ENCODE data around the gene ANKRD18A.
"Not testable (repeated sequence)": the region's sequence is repeated elsewhere in the genome, so short reads cannot be mapped to it uniquely, and the experiment has no call there.

DNA sequence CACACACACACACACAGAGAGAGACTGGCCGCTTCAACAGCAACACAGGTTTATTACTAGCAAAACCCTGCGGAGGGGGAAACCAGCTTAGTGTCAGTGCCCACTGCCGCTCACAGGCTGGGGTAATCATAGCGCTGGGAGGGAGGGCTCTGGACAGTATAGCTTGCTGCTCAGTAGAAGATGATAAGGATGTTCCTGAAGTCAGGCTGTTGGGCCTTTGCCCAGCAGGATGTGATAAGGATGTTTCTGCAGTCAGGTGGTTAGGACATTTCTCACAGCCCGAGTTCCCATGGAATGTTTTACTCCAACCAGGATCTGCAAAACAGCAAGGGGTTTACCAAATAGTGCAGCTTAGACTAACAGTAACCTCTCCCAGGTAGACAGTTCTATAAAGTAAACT is 79.9 kb downstream of the ANKRD18A start:
- TF ChIP-seq POLR2A, EP300 (IDR thresholded peaks at IDR 0.05): not testable (repeated sequence)
- TF ChIP-seq, protein P1, sequence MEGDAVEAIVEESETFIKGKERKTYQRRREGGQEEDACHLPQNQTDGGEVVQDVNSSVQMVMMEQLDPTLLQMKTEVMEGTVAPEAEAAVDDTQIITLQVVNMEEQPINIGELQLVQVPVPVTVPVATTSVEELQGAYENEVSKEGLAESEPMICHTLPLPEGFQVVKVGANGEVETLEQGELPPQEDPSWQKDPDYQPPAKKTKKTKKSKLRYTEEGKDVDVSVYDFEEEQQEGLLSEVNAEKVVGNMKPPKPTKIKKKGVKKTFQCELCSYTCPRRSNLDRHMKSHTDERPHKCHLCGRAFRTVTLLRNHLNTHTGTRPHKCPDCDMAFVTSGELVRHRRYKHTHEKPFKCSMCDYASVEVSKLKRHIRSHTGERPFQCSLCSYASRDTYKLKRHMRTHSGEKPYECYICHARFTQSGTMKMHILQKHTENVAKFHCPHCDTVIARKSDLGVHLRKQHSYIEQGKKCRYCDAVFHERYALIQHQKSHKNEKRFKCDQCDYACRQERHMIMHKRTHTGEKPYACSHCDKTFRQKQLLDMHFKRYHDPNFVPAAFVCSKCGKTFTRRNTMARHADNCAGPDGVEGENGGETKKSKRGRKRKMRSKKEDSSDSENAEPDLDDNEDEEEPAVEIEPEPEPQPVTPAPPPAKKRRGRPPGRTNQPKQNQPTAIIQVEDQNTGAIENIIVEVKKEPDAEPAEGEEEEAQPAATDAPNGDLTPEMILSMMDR (IDR thresholded peaks at IDR 0.05): not testable (repeated sequence)

Data from tibial nerve (tissue), 4 donors.